OCI-LY7 (cell line): ENCODE data around the gene ELAVL3. TPM values are rescaled to one million over a fixed set of nuclear protein-coding genes. Genes with fewer than 3 reads are reported as not detected.

Experiments
- BruUV-seq: library from RNA; stranded (reverse); fragments of 400-500 nt; replicated peaks from 2 replicates; lab custom pipeline; 2021; lab: Mats Ljungman, UMichigan
- CTCF ChIA-PET: fragments of 300-600 bp; sonication (Branson Sonifier 250); formaldehyde crosslinking; loops from one replicate; lab custom pipeline; 2022; ENCODE audit warnings: antibody characterized with exemption; ENCODE audit not compliant: unreplicated experiment; lab: Charles Lee
- POLR2A ChIA-PET: fragments of 300-600 bp; sonication (Branson Sonifier 250); formaldehyde crosslinking; loops from one replicate; lab custom pipeline; 2022; ENCODE audit warnings: antibody characterized with exemption; lab: Charles Lee
- DNase-seq: peaks from one replicate; pipeline ENCODE4 v3.0.0-alpha.2; 2015; ENCODE audit warnings: low spot score
- H2AFZ ChIP-seq: fragments of 200-600 bp; sonication (generic), shearing (Covaris generic); 2 replicates; pipeline ENCODE4 v1.6.1; 2014; ENCODE audit warnings: mild to moderate bottlenecking, antibody characterized with exemption, low read length, moderate library complexity
- H3K27ac ChIP-seq: fragments of 200-600 bp; sonication (generic); 2 replicates; pipeline ENCODE4 v1.5.1; 2014; ENCODE audit warnings: mixed run types, low read depth, mild to moderate bottlenecking, moderate library complexity, low read length, inconsistent platforms; ENCODE audit not compliant: poor library complexity, severe bottlenecking
- H3K36me3 ChIP-seq: fragments of 200-600 bp; sonication (generic); 2 replicates; pipeline ENCODE4 v1.6.1; 2014; ENCODE audit warnings: mild to moderate bottlenecking, antibody characterized with exemption, low read length, moderate library complexity, mixed read lengths; ENCODE audit not compliant: insufficient read depth
- H3K4me1 ChIP-seq: fragments of 200-600 bp; sonication (generic); 2 replicates; pipeline ENCODE4 v1.5.1; 2014; ENCODE audit warnings: mild to moderate bottlenecking, low read length; ENCODE audit not compliant: insufficient read depth, poor library complexity, severe bottlenecking
- H3K4me2 ChIP-seq: fragments of 200-600 bp; sonication (generic); 2 replicates; pipeline ENCODE4 v1.6.1; 2014; ENCODE audit warnings: mild to moderate bottlenecking, low read length
- H3K4me3 ChIP-seq: fragments of 200-600 bp; sonication (generic); 2 replicates; pipeline ENCODE4 v1.5.1; 2014; ENCODE audit warnings: mild to moderate bottlenecking, low read depth, low read length; ENCODE audit not compliant: poor library complexity, severe bottlenecking
- H3K79me2 ChIP-seq: fragments of 200-600 bp; sonication (generic); 2 replicates; pipeline ENCODE4 v1.6.1; 2016; ENCODE audit warnings: low read depth, mild to moderate bottlenecking, low read length, moderate library complexity, mixed read lengths; ENCODE audit not compliant: insufficient read depth
- H3K9me2 ChIP-seq: fragments of 200-600 bp; sonication (generic); 2 replicates; pipeline ENCODE4 v1.6.1; 2016; ENCODE audit warnings: mild to moderate bottlenecking, low read length, mixed read lengths; ENCODE audit not compliant: insufficient read depth
- H3K9me3 ChIP-seq: fragments of 200-600 bp; sonication (generic); 2 replicates; pipeline ENCODE4 v1.6.1; 2014; ENCODE audit warnings: mild to moderate bottlenecking, mixed run types, low read length, mixed read lengths
- H4K20me1 ChIP-seq: fragments of 200-600 bp; sonication (generic); 2 replicates; pipeline ENCODE4 v1.6.1; 2014; ENCODE audit warnings: mild to moderate bottlenecking, antibody characterized with exemption, low read length, moderate library complexity, mixed read lengths; ENCODE audit not compliant: insufficient read depth
- CTCF ChIP-seq: fragments of 200-600 bp; sonication (generic); conservative IDR thresholded peaks from 2 replicates; pipeline ENCODE4 v1.5.1; 2014; ENCODE audit warnings: mild to moderate bottlenecking, antibody characterized with exemption, low read length, moderate library complexity, mixed read lengths
- EZH2phosphoT487 ChIP-seq: fragments of 200-600 bp; sonication (generic); IDR thresholded peaks from 2 replicates; pipeline ENCODE4 v1.6.1; 2018; ENCODE audit warnings: low read depth, borderline replicate concordance, mild to moderate bottlenecking, mixed run types, antibody characterized with exemption, low read length, moderate library complexity, mixed read lengths
- intact Hi-C: fragments of 100-400 bp; cut with micrococcal nuclease; formaldehyde crosslinking; loops from one replicate; pipeline ENCODE4 v1.10.0; 2022; ENCODE audit not compliant: unreplicated experiment
- total RNA-seq, 2 experiments: library from RNA; depleted of rRNA in 1 of 2; stranded (reverse); fragments of >200 nt in 1 of 2; shearing (Covaris generic) in 1 of 2; gene quantifications; 2 replicates each; pipeline ENCODE4 v1.2.3, GENCODE V29; 2014 to 2022

Gene ELAVL3
- total RNA-seq, 2 experiments from 2014 or later: 0.30 to 0.95 TPM

GRCh38 chr19:11489378-11489777 is 8.5 kb upstream of the ELAVL3 start:
- H3K27ac ChIP-seq: no peak overlapping the region
- no peak for DNase-seq
- CTCF ChIA-PET: no interaction called here
- H2AFZ ChIP-seq: no peak overlapping the region
- H3K9me3 ChIP-seq: no peaks in the 10 kb centered on the region
- H3K4me2 ChIP-seq: no peak overlapping the region
- peaks cover 27% of the 10 kb centered on the region for H3K36me3 ChIP-seq
- intact Hi-C loops: no loop called here
- BruUV-seq: no TSS peak
- TF ChIP-seq EZH2phosphoT487: no peak
- TF ChIP-seq CTCF: no peak
- H3K9me2 ChIP-seq: no peaks in the 10 kb centered on the region
- no peaks in the 10 kb centered on the region for H3K79me2 ChIP-seq
- POLR2A ChIA-PET: no interaction called here
- H3K4me3 ChIP-seq: no peak overlapping the region
- H3K4me1 ChIP-seq: no peaks in the 10 kb centered on the region
- no peaks in the 10 kb centered on the region for H4K20me1 ChIP-seq

GRCh38 chr19:11486661-11487503 is 6.0 kb upstream of the ELAVL3 start:
- H3K4me3 ChIP-seq: no peak overlapping the region
- intact Hi-C loops: no loop called here
- no peak overlapping the region for H2AFZ ChIP-seq
- DNase-seq: no peak
- no peaks in the 10 kb centered on the region for H3K9me2 ChIP-seq
- BruUV-seq: no TSS peak
- no peaks in the 10 kb centered on the region for H3K9me3 ChIP-seq
- TF ChIP-seq CTCF (no peak), EZH2phosphoT487 (no peak)
- H4K20me1 ChIP-seq: no peaks in the 10 kb centered on the region
- ChIA-PET CTCF (no interaction called here), POLR2A (no interaction called here)
- no peak overlapping the region for H3K4me2 ChIP-seq
- H3K27ac ChIP-seq: no peak overlapping the region
- H3K4me1 ChIP-seq: peaks cover 14% of the 10 kb centered on the region
- H3K36me3 ChIP-seq: peaks cover 14% of the 10 kb centered on the region
- no peaks in the 10 kb centered on the region for H3K79me2 ChIP-seq

GRCh38 chr19:11485245-11485837 is 4.5 kb upstream of the ELAVL3 start:
- Histone ChIP-seq H4K20me1 (no peaks in the 10 kb centered on the region), H3K9me3 (no peaks in the 10 kb centered on the region), H3K4me1 (peaks cover 23% of the 10 kb centered on the region), H3K9me2 (no peaks in the 10 kb centered on the region), H3K36me3 (peaks cover 14% of the 10 kb centered on the region), H2AFZ (no peak overlapping the region), H3K4me3 (no peak overlapping the region), H3K27ac (no peak overlapping the region), H3K4me2 (no peak overlapping the region), H3K79me2 (no peaks in the 10 kb centered on the region)
- no TSS peak for BruUV-seq
- TF ChIP-seq EZH2phosphoT487 (no peak), CTCF (no peak)
- CTCF ChIA-PET: no interaction called here
- intact Hi-C loops: no loop called here
- DNase-seq: no peak
- POLR2A ChIA-PET: interaction anchor here (1.2 kb wide), 1 partner anchor 104 kb away, joined by 4 read pairs; no protein-coding TSS in a partner anchor
